ENCODE measurements around the gene ARMC5. TPM values are rescaled to one million over a fixed set of nuclear protein-coding genes. Genes with fewer than 3 reads are reported as not detected.

Gene ARMC5
- total and polyA plus RNA-seq, 10 of the 15 experiments (the other 5 are each of a cell fraction or from before 2014, with no cell fraction given): 0.06 to 13.2 (median 5.6) TPM

- POLR2A ChIA-PET: no interaction called here
These were observed 34.3 kb downstream of the ARMC5 start for GRCh38 chr16:31493506-31494125.

More at GRCh38 chr16:31493506-31494125, 34.3 kb downstream of the ARMC5 start:
- no peaks in the 10 kb centered on the region; a peak in 3 of 4 replicates for H3K36me3 ChIP-seq (ENCODE audit: control insufficient read depth in 2 of 2, insufficient read depth in 2 of 2, low read length in 1 of 2)
- no peak for ATAC-seq
- no peak overlapping the region for H3K4me2 ChIP-seq (ENCODE audit: control insufficient read depth, insufficient read depth)
- TF ChIP-seq USF2 (IDR thresholded peaks at IDR 0.05; ENCODE audit: borderline replicate concordance, low read depth, low read length) (no peak), RFX5 (IDR thresholded peaks at IDR 0.05; ENCODE audit: low read depth, low read length) (no peak), NR2F1 (conservative IDR thresholded peaks at IDR 0.05) (no peak), SMAD5 (IDR thresholded peaks at IDR 0.05; ENCODE audit: low read depth) (no peak), ZBTB11 (CRISPR knock-in tag; IDR thresholded peaks at IDR 0.05) (no peak), SMARCA5 (IDR thresholded peaks at IDR 0.05) (no peak), CBX5 (IDR thresholded peaks at IDR 0.05; ENCODE audit: low read depth) (no peak), ATF3 (IDR thresholded peaks at IDR 0.05; ENCODE audit: borderline replicate concordance, extremely low read depth, low read depth, low read length) (no peak), DPF2 (IDR thresholded peaks at IDR 0.05) (no peak), MLLT1 (IDR thresholded peaks at IDR 0.05) (no peak), ZZZ3 (IDR thresholded peaks at IDR 0.05; ENCODE audit: control insufficient read depth, insufficient read length, low read depth) (no peak), ESRRA (IDR thresholded peaks at IDR 0.05; ENCODE audit: low read length) (no peak)
- H3K4me1 ChIP-seq (ENCODE audit: control insufficient read depth, insufficient read depth, low read length): no peaks in the 10 kb centered on the region
- SMC1A ChIA-PET (ENCODE audit: uncharacterized antibody, unreplicated experiment): no interaction called here
- BruUV-seq (replicated peaks): no TSS peak
- in situ Hi-C loops (cut with MboI): no loop called here
- no peaks in the 10 kb centered on the region for H3K9me3 ChIP-seq (replicated peaks; ENCODE audit: control insufficient read depth, insufficient read depth, low read length)
- no peaks in the 10 kb centered on the region for H3K27me3 ChIP-seq (replicated peaks in 1 of 2; ENCODE audit: control insufficient read depth in 2 of 2, insufficient read depth in 2 of 2, low read length in 1 of 2)
- intact Hi-C loops (cut with micrococcal nuclease; ENCODE audit: unreplicated experiment): no loop called here
- no peak for FAIRE-seq
- WGBS (ENCODE audit: insufficient coverage, insufficient replicate concordance, low lambda C conversion rate, missing lambda C conversion rate): 95% methylated on average over 15 of the region's 18 CpGs
- no peaks in the 10 kb centered on the region for H3K79me2 ChIP-seq (ENCODE audit: control insufficient read depth, insufficient read depth, low read length)
- no peak overlapping the region for H3K9ac ChIP-seq (ENCODE audit: control insufficient read depth, insufficient read depth, low read length)
- no peaks in the 10 kb centered on the region for H4K20me1 ChIP-seq (ENCODE audit: control insufficient read depth, insufficient read depth)
- DNase-seq (ENCODE audit: low read depth, low spot score): no peak
- RAD21 ChIA-PET (ENCODE audit: unreplicated experiment): no interaction called here
- H2AFZ ChIP-seq (ENCODE audit: control insufficient read depth, low read depth, low read length): no peak overlapping the region
- CTCF ChIA-PET: no interaction called here
- H3K27ac ChIP-seq (ENCODE audit: control insufficient read depth, insufficient read depth): no peak overlapping the region
- no peak overlapping the region for H3K4me3 ChIP-seq

Measured in GM12878 (cell line).